HCT116 (cell line): ENCODE data around the gene NRP1. TPM values are rescaled to one million over a fixed set of nuclear protein-coding genes. Genes with fewer than 3 reads are reported as not detected.

ENCODE experiments used
- ATAC-seq: fragments of 200-7000 bp; cut with Tn5 transposase; 2 replicates; pipeline ENCODE4 v1.9.1; 2020; ENCODE audit warnings: mild to moderate bottlenecking, moderate library complexity
- BruUV-seq: library from RNA; stranded (reverse); fragments of 400-500 nt; replicated peaks from 2 replicates; lab custom pipeline; 2021; lab: Mats Ljungman, UMichigan
- CTCF ChIA-PET: fragments of 300-600 bp; sonication (Branson Sonifier 250); formaldehyde crosslinking; loops from one replicate; lab custom pipeline; 2021; ENCODE audit warnings: antibody characterized with exemption; lab: Charles Lee
- POLR2A ChIA-PET: fragments of 300-600, 350-600 bp; sonication (Branson Sonifier 250); formaldehyde crosslinking; loops from one replicate; lab custom pipeline; 2021; ENCODE audit warnings: antibody characterized with exemption; lab: Charles Lee
- RAD21 ChIA-PET, 2 experiments: fragments of 300-600 bp; sonication (Branson Sonifier 250); formaldehyde crosslinking; loops; one replicate each; lab custom pipeline; 2023; ENCODE audit warnings: low total read pairs in 2 of 2; ENCODE audit not compliant: uncharacterized antibody in 2 of 2, unreplicated experiment in 2 of 2, low non-redundant PET in 1 of 2; lab: Charles Lee
- DNase-seq: peaks from one replicate; pipeline ENCODE4 v3.0.0-alpha.2; 2010; ENCODE audit warnings: low read depth, low spot score
- H2AFZ ChIP-seq: fragments of 200-600 bp; shearing (Covaris generic), sonication (generic); 2 replicates; pipeline ENCODE4 v1.6.1; 2017; ENCODE audit warnings: low read depth, mixed run types, mixed read lengths, antibody characterized with exemption, low read length; ENCODE audit not compliant: poor library complexity, severe bottlenecking
- H3K27ac ChIP-seq: 2 replicates; pipeline ENCODE4 v1.5.1; 2012; ENCODE audit warnings: low read depth, low read length
- H3K27me3 ChIP-seq: fragments of 200-600 bp; sonication (generic); 2 replicates; pipeline ENCODE4 v1.6.1; 2016; ENCODE audit warnings: mixed run types, low read length, mixed read lengths; ENCODE audit not compliant: insufficient read depth
- H3K36me3 ChIP-seq, 2 experiments: fragments of 200-500 bp in 1 of 2; fragments of 200-600 bp in 1 of 2; sonication (Bioruptor generic) in 1 of 2; sonication (generic) in 1 of 2; 2 replicates each; pipeline versions ENCODE4 v1.5.1 to v1.6.1; 2014 to 2016; ENCODE audit warnings: low read length in 2 of 2, inconsistent platforms in 1 of 2, mixed read lengths in 1 of 2, mixed run types in 1 of 2; ENCODE audit not compliant: insufficient read depth in 2 of 2, control insufficient read depth in 1 of 2
- H3K4me1 ChIP-seq, 2 experiments: fragments of 200-600 bp in 1 of 2; sonication (generic) in 1 of 2; 2 replicates each; pipeline versions ENCODE4 v1.5.1 to v1.6.1; 2012 to 2017; ENCODE audit warnings: low read length in 2 of 2, inconsistent platforms in 1 of 2, mild to moderate bottlenecking in 1 of 2, mixed read lengths in 1 of 2, mixed run types in 1 of 2, moderate library complexity in 1 of 2; ENCODE audit not compliant: insufficient read depth in 2 of 2, control insufficient read depth in 1 of 2
- H3K4me2 ChIP-seq: fragments of 200-600 bp; sonication (generic); 2 replicates; pipeline ENCODE4 v1.6.1; 2017; ENCODE audit warnings: mixed run types, low read length, mixed read lengths
- H3K4me3 ChIP-seq, 2 experiments: fragments of 200-600 bp in 1 of 2; sonication (generic) in 1 of 2; replicated peaks in 1 of 2; 2 replicates each; pipeline ENCODE4 v1.5.1; 2011 to 2016; ENCODE audit warnings: low read length in 2 of 2, control low read depth in 1 of 2, low read depth in 1 of 2, mild to moderate bottlenecking in 1 of 2, mixed read lengths in 1 of 2, mixed run types in 1 of 2
- H3K79me2 ChIP-seq: fragments of 200-600 bp; sonication (generic); 2 replicates; pipeline ENCODE4 v1.6.1; 2017; ENCODE audit warnings: mild to moderate bottlenecking, mixed run types, low read length, moderate library complexity, mixed read lengths; ENCODE audit not compliant: insufficient read depth
- H3K9ac ChIP-seq: fragments of 200-600 bp; sonication (generic); 2 replicates; pipeline ENCODE4 v1.6.1; 2016; ENCODE audit warnings: low read length, mixed read lengths
- H3K9me2 ChIP-seq: fragments of 200-600 bp; sonication (generic), shearing (Covaris generic); 2 replicates; pipeline ENCODE4 v1.6.1; 2017; ENCODE audit warnings: mixed run types, mild to moderate bottlenecking, moderate library complexity; ENCODE audit not compliant: insufficient read depth
- H3K9me3 ChIP-seq, 2 experiments: fragments of 200-500 bp in 1 of 2; fragments of 200-600 bp in 1 of 2; sonication (Bioruptor generic) in 1 of 2; sonication (generic) in 1 of 2; 2 replicates each; pipeline ENCODE4 v1.6.1; 2014 to 2017; ENCODE audit warnings: low read length in 2 of 2, mixed read lengths in 2 of 2, inconsistent platforms in 1 of 2, low read depth in 1 of 2, mild to moderate bottlenecking in 1 of 2, mixed run types in 1 of 2, moderate library complexity in 1 of 2; ENCODE audit not compliant: control insufficient read depth in 1 of 2, insufficient read depth in 1 of 2
- H4K20me1 ChIP-seq: fragments of 200-600 bp; sonication (generic), shearing (Covaris generic); 2 replicates; pipeline ENCODE4 v1.6.1; 2017; ENCODE audit warnings: mixed run types, mild to moderate bottlenecking, moderate library complexity; ENCODE audit not compliant: insufficient read depth
- CEBPB ChIP-seq: IDR thresholded peaks from 2 replicates; pipeline ENCODE4 v1.6.1; 2012; ENCODE audit warnings: low read depth
- CTCF ChIP-seq, 3 experiments: fragments of 200-600 bp in 1 of 3; sonication (generic) in 1 of 3; IDR thresholded peaks in 2 of 3; conservative IDR thresholded peaks in 1 of 3; 2 replicates each; pipeline ENCODE4 v1.5.1; 2012 to 2017; ENCODE audit warnings: low read depth in 2 of 3, low read length in 2 of 3, antibody characterized with exemption in 1 of 3, borderline replicate concordance in 1 of 3, control low read depth in 1 of 3, mild to moderate bottlenecking in 1 of 3, mixed read lengths in 1 of 3, mixed run types in 1 of 3, moderate library complexity in 1 of 3; ENCODE audit not compliant: insufficient read depth in 1 of 3
- EGR1 ChIP-seq: IDR thresholded peaks from 2 replicates; pipeline ENCODE4 v1.6.1; 2012; ENCODE audit warnings: low read depth
- RAD21 ChIP-seq: IDR thresholded peaks from 2 replicates; pipeline ENCODE4 v1.6.1; 2012; ENCODE audit warnings: low read depth, mild to moderate bottlenecking
- SIN3A ChIP-seq: IDR thresholded peaks from 2 replicates; pipeline ENCODE4 v1.6.1; 2012; ENCODE audit warnings: low read depth
- SP1 ChIP-seq: IDR thresholded peaks from 2 replicates; pipeline ENCODE4 v1.6.1; 2012; ENCODE audit warnings: low read depth
- ZFX ChIP-seq: fragments of 450-650 bp; IDR thresholded peaks from 2 replicates; pipeline ENCODE4 v1.6.1; 2017
- intact Hi-C: fragments of 100-400 bp; cut with micrococcal nuclease; formaldehyde crosslinking; loops from 2 replicates; pipeline ENCODE4 v1.10.0; 2022
- total RNA-seq: library from RNA; stranded (reverse); gene quantifications from one replicate; pipeline ENCODE4 v1.2.1, GENCODE V29; 2021; ENCODE audit not compliant: unreplicated experiment

NRP1 gene
- total RNA-seq, 1 experiment from 2014 or later = 3.8 TPM

DNA sequence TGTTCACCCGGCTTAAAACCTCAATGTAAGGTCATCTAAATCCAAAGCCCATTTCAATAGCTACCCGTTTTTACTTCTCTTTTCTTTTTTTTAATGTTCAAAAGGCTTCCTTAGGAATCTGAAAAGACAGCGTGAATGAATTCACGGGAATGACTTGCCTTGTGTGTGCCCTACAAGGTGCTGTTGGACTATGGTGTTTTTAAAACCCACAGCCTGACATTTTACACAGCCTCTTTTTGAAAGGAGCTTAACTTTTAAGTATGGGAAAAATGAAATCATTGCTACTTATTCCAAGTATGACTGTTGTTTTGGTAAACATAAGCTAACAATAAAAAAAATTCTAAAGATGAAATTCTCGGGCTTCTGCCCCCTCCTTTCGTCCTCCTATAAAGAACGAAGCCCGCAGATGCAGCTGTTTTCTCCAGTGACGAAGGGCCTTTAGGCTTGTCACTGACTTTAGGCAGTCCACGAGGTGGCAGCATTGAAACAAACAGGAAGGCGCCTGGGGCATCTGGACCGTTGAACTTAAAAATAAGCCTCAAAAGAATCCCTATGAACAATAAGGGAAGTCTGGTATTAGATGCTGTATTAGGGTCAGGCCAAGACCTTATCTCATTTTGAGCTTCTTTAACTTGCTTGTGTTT, 141.3 kb downstream of the NRP1 start:
- no peaks in the 10 kb centered on the region for H3K9me3 ChIP-seq
- DNase-seq (peak; percentile 78), ATAC-seq (peak; percentile 99)
- POLR2A ChIA-PET = no interaction called here
- no peaks in the 10 kb centered on the region for H3K27me3 ChIP-seq
- peak overlapping the region in 1 of 2 experiments; percentile 11; a peak in 1 of 4 replicates for H3K4me3 ChIP-seq
- H3K79me2 ChIP-seq = no peaks in the 10 kb centered on the region
- TF ChIP-seq RAD21 = peak; percentile 89
- peak; percentile 64 to 87 (median 81); a peak in 5 of 6 replicates for TF ChIP-seq CTCF (IDR thresholded peaks at IDR 0.05 in 2 of 3, conservative IDR thresholded peaks at IDR 0.05 in 1 of 3; ENCODE audit: borderline replicate concordance in 1 of 3, insufficient read depth in 1 of 3, low read depth in 2 of 3, low read length in 2 of 3)
- TF ChIP-seq SP1 = no peak
- H4K20me1 ChIP-seq = no peaks in the 10 kb centered on the region
- no TSS peak for BruUV-seq
- intact Hi-C loops = loop anchor here (1.0 to 10.0 kb wide), 2 partner anchors 132 to 1445 kb away; no protein-coding TSS in a partner anchor
- no peak overlapping the region for H3K9ac ChIP-seq
- no peaks in the 10 kb centered on the region for H3K9me2 ChIP-seq
- CTCF ChIA-PET = interaction anchor here (0.6 to 1.7 kb wide), 14 partner anchors 9 to 1447 kb away, joined by 3 to 14 read pairs (median 4); no protein-coding TSS in a partner anchor
- H3K36me3 ChIP-seq = no peaks in the 10 kb centered on the region
- peak overlapping the region; percentile 76 for H2AFZ ChIP-seq
- H3K4me1 ChIP-seq = peaks cover 0 to 4% of the 10 kb centered on the region in 2 experiments; a peak in 1 of 4 replicates
- H3K27ac ChIP-seq = no peak overlapping the region
- RAD21 ChIA-PET = interaction anchor here in 1 of 2 experiments (0.6 kb wide), 1 partner anchor 1108 kb away, joined by 3 read pairs; no protein-coding TSS in a partner anchor
- peak overlapping the region; percentile 54 for H3K4me2 ChIP-seq

DNA sequence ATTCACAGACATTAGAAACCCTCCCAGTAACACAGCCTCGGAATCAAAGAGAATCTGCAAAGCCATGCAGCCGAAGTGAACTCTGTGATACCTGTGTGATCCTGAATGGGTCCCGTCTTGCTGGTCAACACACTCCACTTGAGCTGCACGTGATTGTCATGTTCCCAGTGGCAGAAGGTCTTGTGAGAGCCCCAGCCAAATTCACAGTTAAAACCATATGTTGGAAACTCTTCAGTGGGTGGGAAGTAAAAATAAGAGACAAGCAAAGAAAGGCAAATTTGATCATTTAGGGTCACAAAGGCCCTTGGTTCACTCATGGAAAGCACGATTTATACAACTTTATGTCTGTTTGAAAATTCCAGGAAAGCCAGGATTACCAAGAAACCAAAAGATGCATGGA, 142.3 kb downstream of the NRP1 start:
- Histone ChIP-seq H3K36me3 (no peaks in the 10 kb centered on the region), H3K9me2 (no peaks in the 10 kb centered on the region), H3K4me1 (peaks cover 0 to 4% of the 10 kb centered on the region in 2 experiments; a peak in 1 of 4 replicates), H3K27me3 (no peaks in the 10 kb centered on the region), H3K9ac (no peak overlapping the region), H3K4me3 (no peak overlapping the region), H4K20me1 (no peaks in the 10 kb centered on the region), H3K4me2 (no peak overlapping the region), H2AFZ (no peak overlapping the region), H3K9me3 (no peaks in the 10 kb centered on the region), H3K27ac (no peak overlapping the region), H3K79me2 (no peaks in the 10 kb centered on the region)
- intact Hi-C loops = loop anchor here (10.0 kb wide), 1 partner anchor 133 kb away; no protein-coding TSS in a partner anchor
- ChIA-PET CTCF (no interaction called here), POLR2A (no interaction called here), RAD21 (no interaction called here)
- BruUV-seq = no TSS peak
- TF ChIP-seq CTCF (IDR thresholded peaks at IDR 0.05 in 2 of 3, conservative IDR thresholded peaks at IDR 0.05 in 1 of 3; ENCODE audit: borderline replicate concordance in 1 of 3, insufficient read depth in 1 of 3, low read depth in 2 of 3, low read length in 2 of 3) = no peak
- no peak for TF ChIP-seq SIN3A
- TF ChIP-seq CEBPB = no peak
- TF ChIP-seq ZFX = no peak
- no peak for TF ChIP-seq EGR1
- no peak for DNase-seq
- ATAC-seq = no peak
